Measurements from ENCODE around the gene PTPRT.

PTPRT gene

DNA sequence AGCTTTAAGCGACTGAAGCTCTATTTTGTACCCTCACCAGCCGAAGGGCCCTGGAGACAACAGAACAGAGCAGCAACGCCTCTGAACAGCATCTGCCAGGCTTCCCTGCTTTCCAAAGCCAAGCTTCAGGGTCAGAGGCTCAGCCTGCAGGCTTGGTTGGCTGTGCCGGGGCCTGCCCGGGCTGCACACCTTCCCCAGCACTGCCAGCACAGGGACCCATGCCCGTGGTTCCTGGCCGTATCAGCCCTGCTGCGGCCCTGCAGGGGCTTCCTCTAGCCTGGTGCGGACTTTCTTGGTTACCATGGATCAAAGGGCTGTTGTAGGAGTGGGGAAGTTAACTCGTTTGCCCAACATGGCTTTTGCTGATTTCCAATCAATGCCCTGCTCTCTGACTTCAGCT lies 830.1 kb downstream of the PTPRT start:
- DNase-seq (ENCODE audit: low read depth, low spot score) = no peak
- H3K4me3 ChIP-seq = no peak overlapping the region
- H3K27ac ChIP-seq = no peak overlapping the region
- H3K36me3 ChIP-seq (ENCODE audit: insufficient read depth, low read length) = no peaks in the 10 kb centered on the region
- TF ChIP-seq FOXP2 (optimal IDR thresholded peaks at IDR 0.05; ENCODE audit: control extremely low read depth, extremely low read length, insufficient read depth) (no peak), POLR2AphosphoS5 (IDR thresholded peaks at IDR 0.05; ENCODE audit: borderline replicate concordance, low read depth, low read length) (no peak), EZH2 (IDR thresholded peaks at IDR 0.05) (no peak)
- H3K9me3 ChIP-seq (ENCODE audit: low read depth, low read length) = no peaks in the 10 kb centered on the region
- H3K9ac ChIP-seq (ENCODE audit: insufficient read length) = no peak overlapping the region

GRCh38 chr20:42352096-42352495 lies 837.6 kb downstream of the PTPRT start:
- H3K4me3 ChIP-seq = no peak overlapping the region
- H3K27ac ChIP-seq = no peak overlapping the region
- no peak for DNase-seq (ENCODE audit: low read depth, low spot score)
- H3K9ac ChIP-seq (ENCODE audit: insufficient read length) = no peak overlapping the region
- H3K36me3 ChIP-seq (ENCODE audit: insufficient read depth, low read length) = no peaks in the 10 kb centered on the region
- H3K9me3 ChIP-seq (ENCODE audit: low read depth, low read length) = no peaks in the 10 kb centered on the region
- TF ChIP-seq FOXP2 (optimal IDR thresholded peaks at IDR 0.05; ENCODE audit: control extremely low read depth, extremely low read length, insufficient read depth) (no peak), POLR2AphosphoS5 (IDR thresholded peaks at IDR 0.05; ENCODE audit: borderline replicate concordance, low read depth, low read length) (no peak), EZH2 (IDR thresholded peaks at IDR 0.05) (no peak)

DNA sequence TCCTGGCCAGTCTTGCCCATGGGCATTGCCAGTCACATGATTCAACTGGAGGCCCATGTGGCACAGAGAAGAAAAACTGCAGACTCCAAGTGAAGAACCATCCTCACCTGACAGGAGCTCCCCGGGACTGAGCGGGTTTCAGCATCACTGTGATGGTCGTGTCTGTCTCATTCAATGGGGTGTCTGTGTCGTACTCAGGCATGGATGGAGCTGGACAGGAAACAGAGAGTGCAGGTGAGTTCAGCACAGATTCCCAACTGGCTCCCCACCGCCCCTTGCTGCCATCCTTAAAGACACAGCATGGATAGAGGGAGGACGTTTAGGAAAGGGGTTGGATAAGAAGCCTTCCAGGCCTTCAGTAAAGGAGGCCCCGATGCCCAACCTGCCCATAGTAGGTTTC lies 839.2 kb downstream of the PTPRT start:
- Histone ChIP-seq H3K27ac (no peak overlapping the region), H3K9ac (ENCODE audit: insufficient read length) (no peak overlapping the region), H3K4me3 (no peak overlapping the region), H3K36me3 (ENCODE audit: insufficient read depth, low read length) (no peaks in the 10 kb centered on the region), H3K9me3 (ENCODE audit: low read depth, low read length) (no peaks in the 10 kb centered on the region)
- no peak for TF ChIP-seq FOXP2 (optimal IDR thresholded peaks at IDR 0.05; ENCODE audit: control extremely low read depth, extremely low read length, insufficient read depth)
- TF ChIP-seq POLR2AphosphoS5 (IDR thresholded peaks at IDR 0.05; ENCODE audit: borderline replicate concordance, low read depth, low read length) = no peak
- TF ChIP-seq EZH2 (IDR thresholded peaks at IDR 0.05) = no peak
- DNase-seq (ENCODE audit: low read depth, low spot score) = no peak

GRCh38 chr20:42346189-42347170 lies 843.2 kb downstream of the PTPRT start:
- Histone ChIP-seq H3K9me3 (ENCODE audit: low read depth, low read length) (no peaks in the 10 kb centered on the region), H3K36me3 (ENCODE audit: insufficient read depth, low read length) (no peaks in the 10 kb centered on the region), H3K9ac (ENCODE audit: insufficient read length) (no peak overlapping the region), H3K27ac (no peak overlapping the region), H3K4me3 (no peak overlapping the region)
- DNase-seq (ENCODE audit: low read depth, low spot score) = no peak
- TF ChIP-seq EZH2 (IDR thresholded peaks at IDR 0.05) = no peak
- no peak for TF ChIP-seq FOXP2 (optimal IDR thresholded peaks at IDR 0.05; ENCODE audit: control extremely low read depth, extremely low read length, insufficient read depth)
- no peak for TF ChIP-seq POLR2AphosphoS5 (IDR thresholded peaks at IDR 0.05; ENCODE audit: borderline replicate concordance, low read depth, low read length)

DNA sequence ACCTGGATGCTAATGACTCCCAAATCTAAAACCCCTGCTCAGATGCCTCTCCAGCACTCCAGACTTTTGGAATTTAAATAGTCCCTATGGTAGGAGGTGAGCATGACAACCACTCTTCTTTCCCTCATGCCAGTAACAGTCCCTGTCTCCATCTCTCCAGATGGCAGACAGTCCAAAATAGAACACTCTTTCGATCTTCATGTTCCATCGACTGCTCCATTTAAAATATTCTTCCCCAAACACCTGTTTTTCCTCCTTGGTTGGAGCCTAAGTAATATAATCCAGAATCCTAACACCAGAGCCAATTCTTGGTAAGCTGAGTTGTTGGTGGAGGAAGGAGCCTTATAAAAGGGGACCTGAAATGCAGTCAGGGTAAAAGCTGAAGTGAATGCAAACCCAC lies 848.1 kb downstream of the PTPRT start:
- no peaks in the 10 kb centered on the region for H3K9me3 ChIP-seq (ENCODE audit: low read depth, low read length)
- TF ChIP-seq FOXP2 (optimal IDR thresholded peaks at IDR 0.05; ENCODE audit: control extremely low read depth, extremely low read length, insufficient read depth) = no peak
- no peak for TF ChIP-seq POLR2AphosphoS5 (IDR thresholded peaks at IDR 0.05; ENCODE audit: borderline replicate concordance, low read depth, low read length)
- no peak for TF ChIP-seq EZH2 (IDR thresholded peaks at IDR 0.05)
- H3K36me3 ChIP-seq (ENCODE audit: insufficient read depth, low read length) = no peaks in the 10 kb centered on the region
- no peak overlapping the region for H3K27ac ChIP-seq
- H3K9ac ChIP-seq (ENCODE audit: insufficient read length) = no peak overlapping the region
- no peak overlapping the region for H3K4me3 ChIP-seq
- DNase-seq (ENCODE audit: low read depth, low spot score) = no peak

GRCh38 chr20:42340368-42340767 lies 849.3 kb downstream of the PTPRT start:
- H3K36me3 ChIP-seq (ENCODE audit: insufficient read depth, low read length) = no peaks in the 10 kb centered on the region
- no peak for DNase-seq (ENCODE audit: low read depth, low spot score)
- H3K27ac ChIP-seq = no peak overlapping the region
- no peak overlapping the region for H3K9ac ChIP-seq (ENCODE audit: insufficient read length)
- TF ChIP-seq EZH2 (IDR thresholded peaks at IDR 0.05) (no peak), FOXP2 (optimal IDR thresholded peaks at IDR 0.05; ENCODE audit: control extremely low read depth, extremely low read length, insufficient read depth) (no peak), POLR2AphosphoS5 (IDR thresholded peaks at IDR 0.05; ENCODE audit: borderline replicate concordance, low read depth, low read length) (no peak)
- H3K4me3 ChIP-seq = no peak overlapping the region
- H3K9me3 ChIP-seq (ENCODE audit: low read depth, low read length) = no peaks in the 10 kb centered on the region

- H3K36me3 ChIP-seq (ENCODE audit: insufficient read depth, low read length) = no peaks in the 10 kb centered on the region
- TF ChIP-seq EZH2 (IDR thresholded peaks at IDR 0.05) = no peak
- no peak for TF ChIP-seq POLR2AphosphoS5 (IDR thresholded peaks at IDR 0.05; ENCODE audit: borderline replicate concordance, low read depth, low read length)
- TF ChIP-seq FOXP2 (optimal IDR thresholded peaks at IDR 0.05; ENCODE audit: control extremely low read depth, extremely low read length, insufficient read depth) = no peak
- H3K9ac ChIP-seq (ENCODE audit: insufficient read length) = no peak overlapping the region
- no peak overlapping the region for H3K4me3 ChIP-seq
- no peaks in the 10 kb centered on the region for H3K9me3 ChIP-seq (ENCODE audit: low read depth, low read length)
- no peak overlapping the region for H3K27ac ChIP-seq
- no peak for DNase-seq (ENCODE audit: low read depth, low spot score)
Observed at GRCh38 chr20:42338294-42339201, 851.2 kb downstream of the PTPRT start.

GRCh38 chr20:42336576-42336975 lies 853.1 kb downstream of the PTPRT start:
- Histone ChIP-seq H3K9me3 (ENCODE audit: low read depth, low read length) (no peaks in the 10 kb centered on the region), H3K4me3 (no peak overlapping the region), H3K27ac (no peak overlapping the region), H3K9ac (ENCODE audit: insufficient read length) (no peak overlapping the region), H3K36me3 (ENCODE audit: insufficient read depth, low read length) (no peaks in the 10 kb centered on the region)
- no peak for TF ChIP-seq EZH2 (IDR thresholded peaks at IDR 0.05)
- no peak for TF ChIP-seq FOXP2 (optimal IDR thresholded peaks at IDR 0.05; ENCODE audit: control extremely low read depth, extremely low read length, insufficient read depth)
- DNase-seq (ENCODE audit: low read depth, low spot score) = no peak
